Stimulated activated CD4-positive, alpha-beta T cell treated with anti-CD3 and anti-CD28 coated beads, Interleukin-15, amount 100 ng/mL, for 48 hours (primary cell): ENCODE data around the gene ZNF343.

ENCODE experiments used
- DNase-seq, 2 donors: peaks; one replicate each; pipeline ENCODE4 v3.0.0-alpha.2; 2020; ENCODE audit warnings: low read depth in 2 of 2

The ZNF343 gene

DNA sequence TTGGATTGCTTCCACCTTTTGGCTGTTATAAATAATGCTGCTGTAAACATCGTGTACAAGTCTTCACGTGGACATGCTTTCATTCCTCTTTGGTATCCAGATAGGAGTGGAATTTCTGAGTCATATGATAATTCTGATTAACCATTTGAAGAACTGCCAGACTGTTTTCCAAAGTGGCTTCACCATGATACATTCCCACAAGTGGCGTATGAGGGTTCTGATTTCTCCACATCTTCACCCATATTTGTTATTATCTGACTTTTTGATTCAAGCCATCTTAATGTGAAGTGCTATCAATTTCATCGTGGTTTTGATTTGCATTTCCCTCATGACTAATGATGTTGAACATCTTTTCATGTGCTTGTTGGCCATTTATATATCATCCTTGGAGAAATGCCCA lies 35.2 kb downstream of the ZNF343 start:
- DNase-seq: no peak

DNA sequence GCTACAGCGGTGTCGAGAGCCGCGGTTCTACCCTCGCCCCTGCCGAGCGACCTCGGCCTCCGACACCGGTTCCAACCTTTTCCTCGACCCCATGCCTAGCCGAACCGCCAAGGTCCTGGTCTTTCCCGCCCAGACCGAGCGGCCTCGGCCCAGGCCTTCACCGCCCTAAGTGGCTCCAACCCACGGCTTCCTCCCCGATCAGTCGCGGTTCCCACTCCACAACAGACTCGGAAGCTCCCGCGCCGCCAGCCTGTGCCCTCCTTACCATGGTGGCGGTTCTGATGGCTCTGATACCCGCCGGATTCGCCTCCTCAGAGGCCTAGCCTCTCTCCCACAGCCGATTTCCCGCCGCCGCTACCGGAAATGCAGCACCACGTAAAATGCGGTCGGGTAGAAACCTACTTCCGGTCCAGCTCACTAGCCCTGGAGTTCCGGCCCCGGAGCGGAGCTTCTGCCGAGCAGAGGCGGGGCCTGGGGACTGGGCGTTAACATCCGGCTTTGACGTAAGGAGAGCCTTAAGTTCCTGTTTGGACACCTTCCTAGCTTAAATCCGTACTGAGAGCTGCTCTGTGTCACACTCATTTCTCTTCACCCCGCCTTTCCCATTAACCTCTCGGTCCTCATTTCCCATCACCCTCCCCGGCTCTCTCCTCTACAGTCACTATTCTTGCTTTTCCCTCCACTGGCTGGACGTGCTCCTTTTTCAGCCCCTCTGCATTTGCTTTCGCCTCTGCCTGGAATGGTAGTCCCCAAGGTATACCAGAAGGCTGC lies 38.1 kb downstream of the ZNF343 start, which contains the start of gene SNRPB:
Gene SNRPB, minus strand, starts transcription at position 367 of the 771 bp plus-strand sequence. Its CDS starts 99 bp downstream, at position 268.
- peak; percentile 93 to 96 for DNase-seq

DNA sequence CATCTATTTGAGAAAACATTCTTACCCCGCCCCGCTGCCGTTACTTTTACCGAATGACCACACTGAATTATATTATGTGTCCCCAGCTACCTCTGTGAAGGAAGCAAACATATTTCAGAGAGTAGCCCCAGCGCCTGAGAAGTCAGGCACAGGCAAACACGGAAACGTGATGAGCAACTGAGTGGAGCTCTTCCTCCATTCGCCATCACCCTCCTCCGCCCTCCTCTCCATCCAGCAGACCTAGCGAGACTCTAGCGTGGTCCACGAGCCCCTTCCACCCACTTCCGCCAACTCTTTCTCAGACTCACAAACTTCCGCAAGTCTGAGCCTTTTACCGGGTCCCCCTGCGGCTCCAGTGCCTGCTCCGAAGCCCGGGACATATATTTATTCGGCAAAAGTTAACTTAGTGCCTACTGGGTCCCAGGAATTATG lies 38.7 kb downstream of the ZNF343 start:
- peak; percentile 35 to 42 for DNase-seq

DNA sequence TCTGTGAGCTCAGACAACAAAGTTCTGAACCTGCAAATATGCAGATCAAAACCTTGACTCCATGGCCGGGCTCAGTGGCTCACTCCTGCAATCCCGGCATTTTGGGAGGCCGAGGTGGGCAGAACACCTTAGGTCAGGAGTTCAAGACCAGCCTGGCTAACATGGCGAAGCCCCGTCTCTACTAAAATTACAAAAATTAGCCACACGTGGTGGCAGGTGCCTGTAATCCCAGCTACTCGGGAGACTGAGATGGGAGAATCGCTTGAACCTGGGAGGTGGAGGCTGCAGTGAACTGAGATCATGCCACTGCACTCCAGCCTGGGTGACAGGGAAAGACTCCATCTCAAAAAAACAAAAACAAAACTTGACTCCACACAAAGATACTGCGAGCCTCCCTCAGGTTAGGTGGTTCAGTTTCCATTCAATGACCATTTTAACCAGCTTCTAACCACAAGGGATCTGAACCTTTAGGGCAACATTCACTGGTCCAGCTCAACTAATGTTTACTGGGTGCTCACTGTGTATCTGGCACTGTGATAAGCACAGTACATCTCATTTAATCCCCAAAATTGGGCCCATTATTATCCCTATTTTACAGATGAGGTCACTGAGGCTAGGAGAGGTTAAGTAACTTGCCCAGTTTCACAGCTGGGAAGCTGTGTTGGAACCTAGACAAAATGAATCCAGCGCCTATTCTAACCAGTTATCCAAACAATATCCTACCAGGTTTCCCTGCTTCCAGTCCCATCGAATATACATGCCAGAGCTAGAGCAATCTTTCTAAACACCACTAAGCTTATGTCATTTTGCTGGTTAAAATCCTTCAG lies 39.9 kb downstream of the ZNF343 start:
- no peak for DNase-seq

DNA sequence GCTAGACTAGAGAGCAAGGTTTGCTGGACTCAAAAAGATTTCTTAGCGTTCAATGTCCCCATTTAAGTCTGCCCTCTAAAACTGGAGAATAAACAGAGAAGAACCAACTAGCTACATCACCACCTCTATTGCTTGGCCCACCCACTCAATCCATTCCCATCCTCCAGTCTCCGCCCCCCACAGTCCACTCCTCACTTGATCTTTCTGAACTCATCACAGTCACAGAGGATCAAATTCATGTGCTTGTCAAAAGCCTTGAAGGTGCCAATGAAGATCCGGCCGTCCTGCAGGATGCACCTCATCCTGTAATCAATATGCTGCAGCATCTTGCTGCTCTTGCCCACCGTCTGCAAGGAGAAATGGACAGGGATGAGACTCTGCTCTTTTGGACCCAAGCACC lies 41.3 kb downstream of the ZNF343 start:
- DNase-seq: no peak

DNA sequence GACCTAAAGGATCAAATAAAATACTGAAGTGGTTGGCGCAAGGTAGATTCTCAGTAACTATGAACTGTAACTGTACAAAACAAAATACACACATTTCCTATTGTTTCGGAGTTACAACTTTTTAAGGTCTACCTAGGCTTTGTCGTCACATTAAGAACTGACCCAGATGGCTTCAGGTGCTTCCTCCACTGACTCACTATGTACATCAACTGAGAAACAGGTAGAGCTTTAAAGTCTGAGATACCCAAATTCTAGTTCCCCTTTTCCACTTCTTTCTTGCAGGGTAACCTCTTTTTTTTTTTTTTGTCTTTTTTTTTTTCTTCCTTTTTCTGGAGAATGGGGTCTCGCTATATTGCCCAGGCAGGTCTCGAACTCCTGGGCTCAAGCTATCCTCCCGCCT lies 43.6 kb downstream of the ZNF343 start:
- DNase-seq: no peak

DNA sequence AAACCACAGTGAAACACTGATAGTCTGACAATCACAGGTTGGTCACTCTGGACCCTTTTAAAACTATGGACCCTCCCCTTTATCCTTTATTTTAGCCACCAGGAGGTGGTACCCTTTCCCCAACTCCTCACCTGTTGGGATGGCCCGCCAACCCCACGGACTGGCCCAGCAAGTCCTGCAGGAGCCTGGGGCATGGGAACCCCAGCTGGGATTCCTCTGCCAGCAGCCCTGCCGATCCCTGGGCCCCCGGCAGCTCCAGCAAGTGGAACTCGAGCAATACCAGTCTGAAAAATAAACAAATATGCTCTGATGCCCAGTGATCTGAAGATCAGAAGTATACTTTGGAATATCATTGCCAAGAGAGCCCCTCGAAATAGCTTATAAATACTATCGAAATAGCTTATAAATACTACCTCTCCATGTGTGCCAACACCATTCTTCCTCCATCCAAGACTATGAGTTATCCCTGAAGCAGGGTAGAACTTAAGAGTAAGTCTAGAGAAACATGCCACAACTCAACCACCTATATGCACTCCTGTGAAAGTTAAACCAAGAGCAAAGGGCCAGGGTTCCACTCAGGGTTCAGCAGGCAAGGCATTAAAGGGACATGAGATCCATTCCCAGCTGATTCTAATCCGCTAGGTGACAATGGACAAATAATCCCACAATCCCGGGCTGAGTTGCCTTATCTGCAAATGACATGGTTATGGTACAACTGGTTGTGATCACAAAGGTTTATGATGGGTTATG lies 44.9 kb downstream of the ZNF343 start:
- no peak for DNase-seq

DNA sequence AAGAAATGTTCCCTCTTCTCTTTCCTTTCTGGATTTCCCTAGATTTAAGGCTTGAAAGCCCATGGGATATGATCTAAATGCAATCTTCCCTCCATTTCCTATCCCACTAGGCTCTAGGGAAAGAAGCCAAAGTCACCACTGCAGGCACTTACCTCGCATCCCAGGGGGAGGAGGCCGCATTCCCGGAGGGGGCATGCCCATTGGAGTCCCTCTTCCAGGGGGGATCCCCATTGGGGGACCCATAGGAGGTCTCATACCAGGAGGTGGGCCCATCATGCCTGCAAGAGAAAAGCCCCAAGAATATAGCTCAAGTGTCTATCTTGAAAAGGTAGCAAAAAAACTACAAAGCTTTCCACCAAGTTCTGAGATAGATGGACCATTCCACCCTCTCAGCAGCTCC lies 46.2 kb downstream of the ZNF343 start:
- no peak for DNase-seq

DNA sequence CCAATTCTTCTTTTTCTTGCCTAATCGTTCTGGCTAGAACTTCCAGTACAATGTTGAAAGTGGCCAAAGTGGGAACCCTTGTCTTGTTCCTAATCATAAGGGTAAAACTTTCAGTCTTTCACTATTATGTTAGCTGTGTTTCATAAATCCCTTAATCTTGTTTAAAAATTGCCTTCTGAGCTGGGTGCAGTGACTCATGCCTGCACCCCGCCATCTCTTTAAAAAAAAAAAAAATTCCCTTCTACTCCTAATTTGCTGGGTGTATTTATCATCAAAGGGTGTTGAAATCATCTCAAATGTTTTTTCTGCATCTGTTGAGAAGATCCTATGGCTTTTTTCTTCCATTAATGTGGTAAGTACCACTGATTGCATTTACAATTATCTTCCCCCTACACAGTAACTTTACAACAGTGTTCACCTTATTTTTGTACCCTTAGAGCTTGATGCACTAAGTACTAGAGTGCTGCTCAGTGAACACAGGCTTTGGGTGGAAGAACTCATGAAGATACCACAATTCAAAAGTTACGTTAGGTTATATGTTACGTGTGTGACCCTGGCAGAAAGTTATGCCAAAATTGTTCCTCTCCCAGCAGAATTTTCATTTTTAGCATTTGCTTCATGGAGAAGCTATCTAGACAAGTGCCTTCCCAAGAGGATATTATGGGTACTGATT lies 47.8 kb downstream of the ZNF343 start:
- DNase-seq: no peak

DNA sequence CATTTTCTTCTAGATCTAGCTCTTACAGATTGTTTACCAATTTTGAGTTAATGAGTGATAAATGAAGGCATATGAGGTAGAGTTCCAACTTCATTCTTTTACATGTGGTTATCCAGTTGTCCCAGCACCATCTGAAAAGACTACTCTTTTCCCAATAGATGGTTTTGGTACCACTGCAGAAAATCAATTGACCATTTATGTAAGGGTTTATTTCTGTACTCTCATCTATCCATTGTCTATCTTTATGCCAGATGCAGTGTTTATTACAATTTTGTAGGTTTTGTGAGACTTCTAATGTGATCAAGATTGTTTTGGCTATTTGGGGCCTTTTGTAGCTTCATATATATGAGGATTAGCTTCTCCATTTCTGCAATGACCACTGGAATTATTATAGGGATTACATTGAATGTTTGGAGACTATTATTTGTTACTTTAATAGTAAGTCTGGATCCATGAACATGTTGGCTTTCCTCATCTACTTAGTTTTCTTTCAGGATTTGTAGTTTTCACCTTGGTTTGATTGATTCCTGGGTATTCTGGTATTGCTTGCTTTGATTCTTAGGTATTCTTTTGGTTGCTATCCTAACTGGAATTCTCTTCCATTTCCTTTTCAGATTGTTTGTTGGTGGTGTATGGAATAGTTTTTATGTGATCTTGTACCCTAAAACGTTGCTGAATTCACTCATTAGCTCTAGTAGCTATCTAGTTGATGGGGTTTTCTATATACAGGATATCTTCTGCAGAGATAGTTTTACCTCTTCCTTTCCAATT lies 48.5 kb downstream of the ZNF343 start:
- DNase-seq: no peak

DNA sequence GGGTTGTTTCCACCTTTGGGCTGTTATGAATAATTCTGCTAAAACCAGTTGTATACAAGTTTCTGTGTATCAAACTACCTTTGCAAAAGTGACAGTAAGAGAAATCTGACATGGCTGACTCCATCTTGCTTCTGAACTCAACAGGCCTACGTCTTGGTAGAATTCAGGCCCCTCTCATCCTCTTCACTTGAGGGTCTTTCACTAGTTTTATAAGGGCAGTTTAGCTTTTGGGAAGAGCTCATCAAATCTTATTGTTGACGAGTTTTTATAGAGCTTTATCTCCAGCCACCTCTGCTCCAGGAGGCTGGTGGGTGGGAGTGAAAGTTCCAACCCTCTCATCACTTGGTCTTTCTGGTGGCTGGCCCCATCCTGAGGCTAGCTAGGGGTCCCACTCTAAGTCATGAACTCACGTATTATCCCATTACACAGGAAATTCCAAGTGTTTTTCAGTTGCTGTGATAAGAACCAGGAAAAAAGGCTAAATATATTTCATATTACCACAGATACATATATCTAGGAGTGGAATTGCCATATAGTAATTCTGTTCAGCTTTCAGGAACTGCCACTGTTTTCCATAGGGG lies 49.7 kb downstream of the ZNF343 start:
- no peak for DNase-seq

DNA sequence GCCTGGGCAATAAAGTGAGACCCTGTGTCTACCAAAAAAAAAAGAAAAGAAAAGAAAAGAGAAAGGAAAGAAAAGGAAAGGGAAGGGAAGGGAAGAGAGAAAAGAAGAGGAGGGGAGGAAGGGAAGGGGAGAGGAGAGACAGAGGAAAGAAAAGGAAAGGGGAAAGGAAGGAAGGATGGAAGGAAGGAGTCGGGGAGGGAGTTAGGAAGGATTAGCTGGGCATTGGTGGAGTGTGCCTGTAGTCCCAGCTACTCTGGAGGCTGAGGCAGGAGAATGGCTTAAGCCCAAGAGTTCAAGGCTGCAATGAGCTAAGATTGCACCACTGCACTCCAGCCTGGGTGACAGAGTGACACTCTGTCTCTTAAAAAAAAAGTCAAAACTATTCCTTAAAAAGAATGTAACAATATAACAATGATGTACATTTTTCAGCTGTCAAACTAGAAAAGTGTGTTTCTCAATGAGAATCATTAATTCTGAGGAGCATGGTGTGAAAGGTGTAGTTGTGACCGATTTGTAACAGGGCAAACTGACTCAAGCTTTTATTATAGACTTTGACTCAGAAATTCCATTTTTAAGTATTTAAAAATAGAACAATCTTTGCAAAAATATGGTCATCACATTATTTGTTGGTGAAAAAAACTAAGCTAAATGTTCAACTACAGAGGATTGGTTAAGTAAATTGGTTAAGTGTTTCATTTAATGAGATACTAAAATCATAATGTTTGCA lies 52.8 kb downstream of the ZNF343 start:
- DNase-seq: no peak

DNA sequence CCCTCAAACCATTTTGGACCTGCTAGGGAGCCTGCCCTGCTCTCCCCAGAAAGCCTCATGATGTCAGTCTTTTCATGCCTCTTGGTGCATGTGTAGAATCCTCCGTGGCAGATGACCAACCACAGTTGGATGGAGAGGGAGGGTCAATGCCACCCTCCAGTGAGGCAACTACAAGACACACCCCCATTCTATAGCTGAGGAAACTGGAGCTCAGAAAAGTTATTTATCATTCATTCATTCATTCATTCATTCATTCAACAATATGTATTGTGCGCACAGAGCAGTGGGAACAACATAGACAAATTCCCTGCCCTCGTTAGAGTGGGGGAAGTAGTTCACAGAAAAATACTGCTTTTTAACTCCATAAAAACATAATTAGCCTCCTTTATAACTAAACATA lies 54.9 kb downstream of the ZNF343 start:
- no peak for DNase-seq

DNA sequence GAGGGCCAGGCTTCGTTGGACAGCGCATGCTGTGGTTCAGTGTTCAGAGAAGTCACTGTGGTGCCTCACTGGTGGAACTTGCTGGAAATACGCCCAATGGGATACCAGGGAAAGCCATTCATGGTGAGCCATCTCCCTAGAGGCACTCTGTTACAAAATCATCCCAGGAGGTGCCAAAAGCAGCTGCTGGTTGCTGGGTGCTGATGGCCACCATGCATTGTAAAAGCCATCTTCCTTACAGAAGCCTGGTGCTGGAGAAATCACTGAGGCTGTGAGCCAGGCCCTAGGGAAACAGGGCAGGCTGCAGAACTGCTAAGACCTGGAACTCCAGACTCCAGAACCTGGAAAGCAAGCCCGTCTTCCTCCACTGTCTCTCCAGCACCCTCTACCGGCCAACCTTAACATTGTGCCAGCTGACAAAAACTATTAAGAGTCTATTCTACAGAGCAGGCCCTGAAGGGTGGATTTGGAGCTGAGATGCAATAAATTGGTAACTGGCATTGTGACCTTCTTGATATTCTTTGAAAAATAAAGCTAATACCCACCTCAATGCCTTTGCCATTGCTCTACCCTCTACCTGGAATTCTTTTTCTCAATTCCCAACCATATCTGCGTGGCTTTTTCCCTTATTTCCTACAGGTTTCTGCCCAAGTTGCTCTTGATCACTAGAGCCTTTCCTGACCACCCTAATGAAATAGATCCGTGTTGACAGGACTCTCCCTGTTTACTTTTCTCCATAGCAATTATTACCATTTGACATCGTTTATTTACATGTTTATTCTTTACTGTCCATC lies 56.6 kb downstream of the ZNF343 start:
- peak; percentile 40 to 65 for DNase-seq

DNA sequence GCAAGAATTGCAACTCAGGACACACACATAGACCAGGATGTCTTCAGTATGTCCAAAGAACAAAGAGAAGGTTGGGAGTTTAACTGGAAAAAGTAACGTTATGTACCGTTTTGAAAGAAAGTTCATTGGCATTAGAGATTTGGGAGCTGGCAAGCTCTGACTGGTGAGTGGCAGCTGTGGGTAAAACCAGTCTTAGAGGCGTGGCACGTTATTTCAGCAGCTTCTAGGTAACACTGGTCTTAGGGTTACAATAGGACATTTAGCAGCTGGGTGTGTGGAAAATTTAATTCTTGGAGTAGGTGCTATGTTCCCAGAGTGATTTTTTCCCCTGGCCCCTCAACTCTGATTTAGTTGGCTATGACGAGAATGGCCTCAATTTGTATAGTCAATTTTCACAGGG lies 57.3 kb downstream of the ZNF343 start:
- DNase-seq: no peak

DNA sequence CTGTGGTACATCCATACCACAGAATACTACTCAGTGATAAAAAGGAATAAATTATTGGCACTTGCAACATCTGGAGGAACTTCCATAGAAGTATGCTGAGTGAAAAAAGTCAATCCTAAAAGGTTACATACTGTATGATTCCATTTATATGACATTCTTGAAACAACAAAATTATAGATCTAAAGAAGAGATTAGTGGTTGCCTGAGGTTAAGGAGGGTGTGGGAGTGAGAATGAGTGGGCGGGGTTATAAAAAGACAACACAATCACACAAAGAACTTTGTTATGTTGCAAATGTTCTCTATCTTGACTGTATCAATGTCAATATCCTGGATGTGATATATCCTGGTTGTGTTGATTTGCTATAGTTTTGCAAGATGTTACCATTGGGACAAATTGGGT lies 59.3 kb downstream of the ZNF343 start:
- no peak for DNase-seq

DNA sequence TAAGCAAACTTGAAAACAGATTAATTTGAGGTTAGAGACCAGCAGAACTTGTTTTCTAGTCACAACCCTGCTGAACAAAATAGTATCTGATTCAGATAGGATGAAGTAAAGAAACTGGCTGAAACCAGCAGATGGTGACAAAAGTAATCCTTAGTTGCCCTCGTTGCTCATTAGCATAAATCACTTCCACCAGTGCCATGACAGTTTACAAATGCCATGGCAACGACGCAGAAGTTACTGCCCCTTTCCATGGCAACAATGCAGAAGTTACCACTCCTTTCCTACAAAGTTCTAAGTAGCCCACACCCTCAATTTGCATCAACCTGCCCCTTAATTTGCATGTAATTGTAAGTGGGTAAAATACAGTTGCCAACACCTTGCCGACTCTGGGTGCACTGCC lies 61.9 kb downstream of the ZNF343 start:
- no peak for DNase-seq
